ENCODE results near the gene OR4E1.

OR4E1 gene

DNA sequence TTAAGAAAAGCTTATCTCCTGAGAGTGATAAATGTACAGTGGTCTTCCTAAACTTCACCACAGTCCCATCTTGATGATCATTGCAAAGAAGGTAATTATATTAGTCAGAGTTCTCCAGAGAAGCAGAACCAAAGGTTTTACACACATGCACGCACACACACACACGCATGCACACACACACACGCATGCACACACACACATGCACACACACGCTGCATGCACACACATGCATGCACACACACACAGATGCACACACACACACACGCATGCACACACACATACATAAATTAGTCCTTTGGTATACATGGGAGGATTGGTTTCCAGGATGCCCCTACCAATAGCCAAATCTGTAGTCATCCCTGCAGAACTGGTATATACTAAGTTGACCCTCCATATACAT lies 19.4 kb downstream of the OR4E1 start:
- no peak overlapping the region for H3K4me3 ChIP-seq (replicated peaks; ENCODE audit: low read depth, low read length)
- no peak for TF ChIP-seq CTCF (IDR thresholded peaks at IDR 0.05; ENCODE audit: low read depth, low read length, missing control alignments)
- no peak for DNase-seq (ENCODE audit: extremely low read depth, low read depth)

DNA sequence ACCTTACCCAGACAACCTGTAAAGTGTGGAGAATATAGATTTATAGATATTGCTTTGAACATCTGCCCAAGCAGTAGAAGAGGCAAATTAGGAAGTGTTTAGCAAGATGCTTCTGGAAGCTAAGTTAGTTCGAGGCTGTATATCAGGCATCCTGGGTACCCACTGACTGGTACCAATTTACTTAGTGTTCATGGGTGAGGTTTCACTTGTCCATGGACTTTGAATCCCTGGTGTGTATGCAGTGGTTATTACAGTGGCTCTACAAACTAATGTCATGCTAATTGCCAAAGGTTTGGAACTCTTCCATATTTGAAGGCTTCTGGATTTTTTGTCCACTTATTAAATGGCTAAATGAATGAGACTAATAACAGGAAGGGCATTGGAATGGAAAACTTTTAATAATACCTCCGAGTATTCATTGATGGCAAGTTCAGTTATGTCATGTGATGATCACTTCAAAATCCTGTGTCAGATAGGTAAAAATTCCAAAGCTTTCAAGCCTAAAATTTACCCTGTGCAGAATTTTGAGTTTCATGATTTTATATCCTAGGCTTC lies 20.2 kb downstream of the OR4E1 start, which contains the start of gene OR4E2:
OR4E2 (plus strand) TSS at position 505 of the 555 bp plus-strand sequence. CDS start 11,248 bp downstream, outside the sequence.
- no peak within 1 kb of the TSS for H3K4me3 ChIP-seq (replicated peaks; ENCODE audit: low read depth, low read length)
- no peak for DNase-seq (ENCODE audit: extremely low read depth, low read depth)
- no peak for TF ChIP-seq CTCF (IDR thresholded peaks at IDR 0.05; ENCODE audit: low read depth, low read length, missing control alignments)

- TF ChIP-seq CTCF (IDR thresholded peaks at IDR 0.05; ENCODE audit: low read depth, low read length, missing control alignments) = no peak
- H3K4me3 ChIP-seq (replicated peaks; ENCODE audit: low read depth, low read length) = no peak overlapping the region
- no peak for DNase-seq (ENCODE audit: extremely low read depth, low read depth)
These were observed 21.3 kb downstream of the OR4E1 start for GRCh38 chr14:21652209-21652808.

DNA sequence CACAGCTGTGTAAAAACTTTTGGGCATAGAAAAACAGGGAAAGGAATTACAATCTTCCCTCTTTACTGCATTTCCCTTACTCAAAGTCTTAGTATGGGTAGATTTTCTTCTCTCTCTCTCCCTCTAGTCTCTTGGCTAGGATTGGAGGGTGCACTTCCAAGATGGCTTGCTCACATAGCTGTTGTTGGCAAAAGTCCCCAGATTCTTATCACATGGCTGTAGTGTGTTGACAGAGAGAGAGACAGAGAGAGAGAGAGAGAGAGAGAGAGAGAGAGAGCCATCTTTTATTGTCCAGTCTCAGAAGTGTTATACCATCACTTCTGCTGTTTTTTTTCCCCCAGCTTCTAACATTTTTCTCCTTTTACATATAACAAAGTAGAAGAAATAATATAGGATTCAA lies 26.2 kb downstream of the OR4E1 start:
- TF ChIP-seq CTCF (IDR thresholded peaks at IDR 0.05; ENCODE audit: low read depth, low read length, missing control alignments) = no peak
- no peak for DNase-seq (ENCODE audit: extremely low read depth, low read depth)

GRCh38 chr14:21643407-21643806 lies 30.2 kb downstream of the OR4E1 start:
- no peak for DNase-seq (ENCODE audit: extremely low read depth, low read depth)
- TF ChIP-seq CTCF (IDR thresholded peaks at IDR 0.05; ENCODE audit: low read depth, low read length, missing control alignments) = no peak
- no peak overlapping the region for H3K4me3 ChIP-seq (replicated peaks; ENCODE audit: low read depth, low read length)

More for the DNA sequence above, 26.2 kb downstream of the OR4E1 start:
- no peak overlapping the region for H3K4me3 ChIP-seq (replicated peaks; ENCODE audit: low read depth, low read length)

DNA sequence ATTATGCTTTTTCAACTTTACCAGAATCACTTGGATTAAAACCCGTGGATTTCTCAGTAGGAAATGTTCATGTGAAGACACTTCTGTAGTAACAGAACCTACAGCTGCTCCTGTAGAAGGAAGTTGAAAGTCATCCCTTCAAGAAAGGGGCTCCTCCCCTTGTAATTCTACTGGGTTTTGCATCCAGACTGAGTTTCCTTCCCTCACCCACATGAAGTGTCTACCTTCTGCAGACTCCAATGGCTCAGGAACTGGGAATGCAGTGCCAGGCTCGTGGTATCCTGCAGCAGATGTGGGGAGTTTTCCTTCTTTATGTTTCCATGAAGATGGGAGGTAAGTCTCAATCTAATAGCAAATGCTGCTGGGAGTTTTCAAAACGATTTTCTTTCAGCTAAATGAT lies 30.9 kb downstream of the OR4E1 start:
- no peak for DNase-seq (ENCODE audit: extremely low read depth, low read depth)
- no peak for TF ChIP-seq CTCF (IDR thresholded peaks at IDR 0.05; ENCODE audit: low read depth, low read length, missing control alignments)
- H3K4me3 ChIP-seq (replicated peaks; ENCODE audit: low read depth, low read length) = no peak overlapping the region
